Measurements from ENCODE around the gene NPY5R.

The NPY5R gene

GRCh38 chr4:163356104-163356503, 12.4 kb downstream of the NPY5R start:
- Mint-ChIP-seq H3K27ac (no peak overlapping the region), H3K9me3 (no peaks in the 10 kb centered on the region), H3K4me1 (no peaks in the 10 kb centered on the region), H3K36me3 (no peaks in the 10 kb centered on the region), H3K27me3 (peaks cover 14 to 17% of the 10 kb centered on the region in 2 donors), H3K4me3 (no peak overlapping the region)
- no peak for DNase-seq
- ATAC-seq (replicated peaks): no peak

GRCh38 chr4:163367651-163368050, 24.0 kb downstream of the NPY5R start:
- Mint-ChIP-seq H3K9me3 (no peaks in the 10 kb centered on the region), H3K27ac (no peak overlapping the region), H3K27me3 (peaks cover 23 to 26% of the 10 kb centered on the region in 2 donors), H3K4me3 (no peak overlapping the region), H3K4me1 (no peaks in the 10 kb centered on the region), H3K36me3 (no peaks in the 10 kb centered on the region)
- no peak for ATAC-seq (replicated peaks)
- DNase-seq: no peak

GRCh38 chr4:163372029-163372428, 28.3 kb downstream of the NPY5R start:
- Mint-ChIP-seq H3K9me3 (no peaks in the 10 kb centered on the region), H3K27ac (no peak overlapping the region), H3K4me3 (no peak overlapping the region), H3K27me3 (peaks cover 6% of the 10 kb centered on the region in 2 donors), H3K4me1 (no peaks in the 10 kb centered on the region), H3K36me3 (no peaks in the 10 kb centered on the region)
- ATAC-seq (replicated peaks) (no peak), DNase-seq (no peak)

- peaks cover 0 to 3% of the 10 kb centered on the region in 2 donors for H3K27me3 Mint-ChIP-seq
Measured at GRCh38 chr4:163378661-163379060, 35.0 kb downstream of the NPY5R start.

GRCh38 chr4:163380703-163381102, 37.0 kb downstream of the NPY5R start:
- Mint-ChIP-seq H3K4me1 (no peaks in the 10 kb centered on the region), H3K4me3 (no peak overlapping the region), H3K27ac (no peak overlapping the region), H3K27me3 (peaks cover 3 to 5% of the 10 kb centered on the region in 2 donors), H3K36me3 (no peaks in the 10 kb centered on the region), H3K9me3 (peaks cover 0 to 4% of the 10 kb centered on the region in 2 donors)
- DNase-seq (no peak), ATAC-seq (replicated peaks) (no peak)

More at GRCh38 chr4:163378661-163379060, 35.0 kb downstream of the NPY5R start:
- H3K9me3 Mint-ChIP-seq: no peaks in the 10 kb centered on the region
- H3K4me3 Mint-ChIP-seq: no peak overlapping the region
- no peak for DNase-seq
- ATAC-seq (replicated peaks): no peak
- H3K4me1 Mint-ChIP-seq: no peaks in the 10 kb centered on the region
- no peak overlapping the region for H3K27ac Mint-ChIP-seq
- no peaks in the 10 kb centered on the region for H3K36me3 Mint-ChIP-seq

- Mint-ChIP-seq H3K4me3 (no peak overlapping the region), H3K9me3 (peaks cover 0 to 4% of the 10 kb centered on the region in 2 donors), H3K27ac (no peak overlapping the region), H3K27me3 (peaks cover 9 to 12% of the 10 kb centered on the region in 2 donors), H3K36me3 (no peaks in the 10 kb centered on the region), H3K4me1 (no peaks in the 10 kb centered on the region)
- no peak for ATAC-seq (replicated peaks)
- DNase-seq: no peak
Measured at GRCh38 chr4:163382178-163382869, 38.6 kb downstream of the NPY5R start.

- Mint-ChIP-seq H3K27me3 (peaks cover 9 to 12% of the 10 kb centered on the region in 2 donors), H3K27ac (no peak overlapping the region), H3K36me3 (no peaks in the 10 kb centered on the region), H3K4me1 (no peaks in the 10 kb centered on the region), H3K4me3 (no peak overlapping the region), H3K9me3 (peaks cover 0 to 4% of the 10 kb centered on the region in 2 donors)
- DNase-seq (no peak), ATAC-seq (replicated peaks) (no peak)
Measured at GRCh38 chr4:163384434-163384833, 40.7 kb downstream of the NPY5R start.

- Mint-ChIP-seq H3K4me3 (no peak overlapping the region), H3K9me3 (peaks cover 0 to 4% of the 10 kb centered on the region in 2 donors), H3K4me1 (no peaks in the 10 kb centered on the region), H3K36me3 (no peaks in the 10 kb centered on the region), H3K27me3 (peaks cover 9 to 12% of the 10 kb centered on the region in 2 donors), H3K27ac (no peak overlapping the region)
- ATAC-seq (replicated peaks): no peak
- DNase-seq: no peak
Measured at GRCh38 chr4:163384926-163385325, 41.2 kb downstream of the NPY5R start.

- H3K27me3 Mint-ChIP-seq: peaks cover 9 to 12% of the 10 kb centered on the region in 2 donors
- no peaks in the 10 kb centered on the region for H3K4me1 Mint-ChIP-seq
- peaks cover 0 to 4% of the 10 kb centered on the region in 2 donors for H3K9me3 Mint-ChIP-seq
- H3K27ac Mint-ChIP-seq: no peak overlapping the region
- H3K36me3 Mint-ChIP-seq: no peaks in the 10 kb centered on the region
- DNase-seq: no peak
- no peak overlapping the region for H3K4me3 Mint-ChIP-seq
- no peak for ATAC-seq (replicated peaks)
Measured at GRCh38 chr4:163385466-163385865, 41.8 kb downstream of the NPY5R start.

GRCh38 chr4:163391756-163392155, 48.1 kb downstream of the NPY5R start:
- H3K9me3 Mint-ChIP-seq: no peaks in the 10 kb centered on the region
- no peaks in the 10 kb centered on the region for H3K4me1 Mint-ChIP-seq
- peaks cover 5 to 6% of the 10 kb centered on the region in 2 donors for H3K27me3 Mint-ChIP-seq
- DNase-seq (no peak), ATAC-seq (replicated peaks) (no peak)
- no peaks in the 10 kb centered on the region for H3K36me3 Mint-ChIP-seq
- H3K4me3 Mint-ChIP-seq: no peak overlapping the region
- H3K27ac Mint-ChIP-seq: no peak overlapping the region

- no peaks in the 10 kb centered on the region for H3K4me1 Mint-ChIP-seq
- no peak overlapping the region for H3K27ac Mint-ChIP-seq
- H3K27me3 Mint-ChIP-seq: peaks cover 4% of the 10 kb centered on the region in 2 donors
- ATAC-seq (replicated peaks) (no peak), DNase-seq (no peak)
- H3K9me3 Mint-ChIP-seq: no peaks in the 10 kb centered on the region
- no peak overlapping the region for H3K4me3 Mint-ChIP-seq
- H3K36me3 Mint-ChIP-seq: no peaks in the 10 kb centered on the region
Measured at GRCh38 chr4:163392328-163392727, 48.6 kb downstream of the NPY5R start.

GRCh38 chr4:163393471-163393870, 49.8 kb downstream of the NPY5R start:
- Mint-ChIP-seq H3K27me3 (peaks cover 4% of the 10 kb centered on the region in 2 donors), H3K4me3 (no peak overlapping the region), H3K27ac (no peak overlapping the region), H3K4me1 (no peaks in the 10 kb centered on the region), H3K9me3 (no peaks in the 10 kb centered on the region), H3K36me3 (no peaks in the 10 kb centered on the region)
- DNase-seq (no peak), ATAC-seq (replicated peaks) (no peak)

- Mint-ChIP-seq H3K9me3 (no peaks in the 10 kb centered on the region), H3K4me1 (no peaks in the 10 kb centered on the region), H3K4me3 (no peak overlapping the region), H3K27me3 (peaks cover 4 to 7% of the 10 kb centered on the region in 2 donors), H3K27ac (no peak overlapping the region), H3K36me3 (no peaks in the 10 kb centered on the region)
- no peak for DNase-seq
- no peak for ATAC-seq (replicated peaks)
Measured at GRCh38 chr4:163395055-163395454, 51.4 kb downstream of the NPY5R start.

GRCh38 chr4:163395758-163396157, 52.1 kb downstream of the NPY5R start:
- Mint-ChIP-seq H3K9me3 (no peaks in the 10 kb centered on the region), H3K4me3 (no peak overlapping the region), H3K4me1 (no peaks in the 10 kb centered on the region), H3K27ac (no peak overlapping the region), H3K36me3 (no peaks in the 10 kb centered on the region), H3K27me3 (peaks cover 4 to 7% of the 10 kb centered on the region in 2 donors)
- ATAC-seq (replicated peaks) (no peak), DNase-seq (no peak)

- ATAC-seq (replicated peaks) (no peak), DNase-seq (no peak)
- Mint-ChIP-seq H3K36me3 (no peaks in the 10 kb centered on the region), H3K27me3 (peaks cover 4 to 7% of the 10 kb centered on the region in 2 donors), H3K9me3 (no peaks in the 10 kb centered on the region), H3K27ac (no peak overlapping the region), H3K4me3 (no peak overlapping the region), H3K4me1 (no peaks in the 10 kb centered on the region)
Measured at GRCh38 chr4:163398238-163398637, 54.5 kb downstream of the NPY5R start.
